ENCODE data around the gene CIT.

CIT gene

GRCh38 chr12:119803381-119803791, 73.7 kb downstream of the CIT start:
- DNase-seq (ENCODE audit: extremely low spot score): no peak
- CTCF ChIA-PET: interaction anchor here (1.5 kb wide), 1 partner anchor 12 kb away, joined by 5 read pairs; no protein-coding TSS in a partner anchor

GRCh38 chr12:119802472-119802871, 74.6 kb downstream of the CIT start:
- ChIA-PET POLR2A (no interaction called here), CTCF (interaction anchor here (0.8 to 1.5 kb wide), 5 partner anchors 9 to 27 kb away, joined by 3 to 5 read pairs (median 4); no protein-coding TSS in a partner anchor)
- TF ChIP-seq CTCF (IDR thresholded peaks at IDR 0.05; ENCODE audit: control extremely low read depth, extremely low read depth, low read depth, missing control alignments): no peak
- DNase-seq (ENCODE audit: extremely low spot score): no peak

More at GRCh38 chr12:119803381-119803791, 73.7 kb downstream of the CIT start:
- TF ChIP-seq CTCF (IDR thresholded peaks at IDR 0.05; ENCODE audit: control extremely low read depth, extremely low read depth, low read depth, missing control alignments): no peak
- POLR2A ChIA-PET: no interaction called here

- ChIA-PET POLR2A (interaction anchor here (0.6 kb wide), 1 partner anchor 137 kb away, joined by 4 read pairs; no protein-coding TSS in a partner anchor), CTCF (interaction anchor here (0.9 kb wide), 1 partner anchor 16 kb away, joined by 4 read pairs; no protein-coding TSS in a partner anchor)
- no peak for TF ChIP-seq CTCF (IDR thresholded peaks at IDR 0.05; ENCODE audit: control extremely low read depth, extremely low read depth, low read depth, missing control alignments)
- DNase-seq (ENCODE audit: extremely low spot score): no peak
These were observed 80.0 kb downstream of the CIT start for GRCh38 chr12:119797090-119797489.

GRCh38 chr12:119796292-119796691, 80.8 kb downstream of the CIT start:
- no peak for TF ChIP-seq CTCF (IDR thresholded peaks at IDR 0.05; ENCODE audit: control extremely low read depth, extremely low read depth, low read depth, missing control alignments)
- POLR2A ChIA-PET: no interaction called here
- CTCF ChIA-PET: interaction anchor here (1.3 to 4.2 kb wide), 3 partner anchors 9 to 15 kb away, joined by 3 to 31 read pairs (median 5); no protein-coding TSS in a partner anchor
- no peak for DNase-seq (ENCODE audit: extremely low spot score)

GRCh38 chr12:119791453-119791852, 85.7 kb downstream of the CIT start:
- no peak for TF ChIP-seq CTCF (IDR thresholded peaks at IDR 0.05; ENCODE audit: control extremely low read depth, extremely low read depth, low read depth, missing control alignments)
- CTCF ChIA-PET: interaction anchor here (0.9 to 2.2 kb wide), 6 partner anchors 9 to 148 kb away, joined by 3 to 10 read pairs (median 4); no protein-coding TSS in a partner anchor
- POLR2A ChIA-PET: no interaction called here
- no peak for DNase-seq (ENCODE audit: extremely low spot score)

GRCh38 chr12:119788786-119789185, 88.3 kb downstream of the CIT start:
- POLR2A ChIA-PET: no interaction called here

More at GRCh38 chr12:119788786-119789185, 88.3 kb downstream of the CIT start:
- CTCF ChIA-PET: no interaction called here
- DNase-seq (ENCODE audit: extremely low spot score): no peak
- no peak for TF ChIP-seq CTCF (IDR thresholded peaks at IDR 0.05; ENCODE audit: control extremely low read depth, extremely low read depth, low read depth, missing control alignments)

All from GM10248 (cell line).